HEK293 (cell line): Measurements from ENCODE around the gene SCYGR3.

Source experiments
- ATF2 ChIP-seq: fragments of 450-650 bp; formaldehyde crosslinking; IDR thresholded peaks from 2 replicates; pipeline ENCODE4 v1.5.1; 2016; ENCODE audit warnings: missing biosample characterization, missing genetic modification characterization, low read depth
- ELK4 ChIP-seq: IDR thresholded peaks from 2 replicates; pipeline ENCODE4 v1.6.1; 2011; ENCODE audit warnings: mild to moderate bottlenecking, low read depth, low read length, borderline replicate concordance
- HIC1 ChIP-seq: fragments of 450-650 bp; formaldehyde crosslinking; IDR thresholded peaks from 2 replicates; pipeline ENCODE4 v1.5.1; 2016; ENCODE audit warnings: missing biosample characterization, missing genetic modification characterization
- ZBTB21 ChIP-seq: fragments of 450-650 bp; formaldehyde crosslinking; IDR thresholded peaks from 2 replicates; pipeline ENCODE4 v1.5.1; 2017; ENCODE audit warnings: missing biosample characterization, missing genetic modification characterization
- ZBTB48 ChIP-seq: fragments of 450-650 bp; formaldehyde crosslinking; IDR thresholded peaks from 2 replicates; pipeline ENCODE4 v1.5.1; 2016; ENCODE audit warnings: missing biosample characterization, missing genetic modification characterization
- ZBTB7A ChIP-seq: fragments of 450-650 bp; formaldehyde crosslinking; IDR thresholded peaks from 2 replicates; pipeline ENCODE4 v1.5.1; 2016; ENCODE audit warnings: low read depth, missing biosample characterization, missing genetic modification characterization
- ZNF146 ChIP-seq: fragments of 450-650 bp; formaldehyde crosslinking; IDR thresholded peaks from 2 replicates; pipeline ENCODE4 v1.5.1; 2016; ENCODE audit warnings: missing biosample characterization, missing genetic modification characterization
- ZNF184 ChIP-seq: fragments of 450-650 bp; IDR thresholded peaks from 2 replicates; pipeline ENCODE4 v1.5.1; 2018; ENCODE audit warnings: missing biosample characterization, mild to moderate bottlenecking, missing genetic modification characterization
- ZNF280C ChIP-seq: fragments of 450-650 bp; formaldehyde crosslinking; IDR thresholded peaks from 2 replicates; pipeline ENCODE4 v1.5.1; 2016; ENCODE audit warnings: missing biosample characterization, missing genetic modification characterization
- ZNF513 ChIP-seq: fragments of 450-650 bp; IDR thresholded peaks from 2 replicates; pipeline ENCODE4 v1.5.1; 2018; ENCODE audit warnings: missing biosample characterization, missing genetic modification characterization
- ZNF514 ChIP-seq: fragments of 450-650 bp; formaldehyde crosslinking; IDR thresholded peaks from 2 replicates; pipeline ENCODE4 v1.5.1; 2016; ENCODE audit warnings: missing biosample characterization, missing genetic modification characterization
- ZNF518A ChIP-seq: fragments of 450-650 bp; formaldehyde crosslinking; conservative IDR thresholded peaks from 2 replicates; pipeline ENCODE4 v1.5.1; 2016; ENCODE audit warnings: low read depth, missing biosample characterization, missing genetic modification characterization
- ZNF529 ChIP-seq: fragments of 450-650 bp; formaldehyde crosslinking; IDR thresholded peaks from 2 replicates; pipeline ENCODE4 v1.5.1; 2017; ENCODE audit warnings: missing genetic modification characterization, missing biosample characterization; ENCODE audit not compliant: insufficient replicate concordance
- ZNF555 ChIP-seq: fragments of 450-650 bp; formaldehyde crosslinking; conservative IDR thresholded peaks from 2 replicates; pipeline ENCODE4 v1.5.1; 2017; ENCODE audit warnings: missing biosample characterization, mild to moderate bottlenecking, missing genetic modification characterization, inconsistent platforms
- ZNF558 ChIP-seq: fragments of 450-650 bp; formaldehyde crosslinking; IDR thresholded peaks from 2 replicates; pipeline ENCODE4 v1.5.1; 2016; ENCODE audit warnings: missing biosample characterization, missing genetic modification characterization
- ZNF623 ChIP-seq: fragments of 450-650 bp; formaldehyde crosslinking; IDR thresholded peaks from 2 replicates; pipeline ENCODE4 v1.5.1; 2016; ENCODE audit warnings: missing biosample characterization, missing genetic modification characterization
- ZNF670 ChIP-seq: fragments of 450-650 bp; formaldehyde crosslinking; IDR thresholded peaks from 2 replicates; pipeline ENCODE4 v1.5.1; 2016; ENCODE audit warnings: missing biosample characterization, missing genetic modification characterization, low read depth
- ZNF704 ChIP-seq: fragments of 450-650 bp; formaldehyde crosslinking; IDR thresholded peaks from 2 replicates; pipeline ENCODE4 v1.5.1; 2016; ENCODE audit warnings: missing biosample characterization, missing genetic modification characterization
- ZNF830 ChIP-seq: fragments of 450-650 bp; IDR thresholded peaks from 2 replicates; pipeline ENCODE4 v1.5.0; 2018; ENCODE audit warnings: missing biosample characterization, missing genetic modification characterization, low read depth, mild to moderate bottlenecking, moderate library complexity
- ZSCAN5A ChIP-seq: fragments of 450-650 bp; formaldehyde crosslinking; IDR thresholded peaks from 2 replicates; pipeline ENCODE4 v1.5.1; 2016; ENCODE audit warnings: missing biosample characterization, missing genetic modification characterization

The SCYGR3 gene

GRCh38 chr2:227655454-227655853 is 40.8 kb upstream of the SCYGR3 start (continued):
- TF ChIP-seq ZBTB21 (tag by site-specific recombination) = peak; percentile 62; the same call in 1 of the 2 replicates
- no peak for TF ChIP-seq ELK4
- TF ChIP-seq ZSCAN5A (tag by site-specific recombination) = no peak
- no peak for TF ChIP-seq ZNF558
- no peak for TF ChIP-seq ZNF623 (tag by site-specific recombination)
- no peak for TF ChIP-seq ZNF529 (tag by site-specific recombination)
- 0 out of 2 replicates have a peak, but pooled peaks have one; percentile 22 for TF ChIP-seq ZNF518A (tag by site-specific recombination)
- no peak for TF ChIP-seq ZBTB48
- peak; percentile 79 for TF ChIP-seq HIC1 (tag by site-specific recombination)
- no peak for TF ChIP-seq ZNF555 (tag by site-specific recombination)
- TF ChIP-seq ZNF830 (tag by site-specific recombination) = no peak
- 0 out of 2 replicates have a peak, but pooled peaks have one; percentile 14 for TF ChIP-seq ZNF513 (tag by site-specific recombination)
- TF ChIP-seq ZNF280C (tag by site-specific recombination) = no peak
- TF ChIP-seq ZNF184 (tag by site-specific recombination) = 0 out of 2 replicates have a peak, but pooled peaks have one; percentile 33
- TF ChIP-seq ZNF704 (tag by site-specific recombination) = no peak
- TF ChIP-seq ZNF514 (tag by site-specific recombination) = no peak
- no peak for TF ChIP-seq ZNF146 (tag by site-specific recombination)
- TF ChIP-seq ZBTB7A (tag by site-specific recombination) = no peak
- TF ChIP-seq ATF2 (tag by site-specific recombination) = no peak
- TF ChIP-seq ZNF670 = no peak
